Chondrocyte (in vitro differentiated cells): Measurements from ENCODE around the gene HSPA12A. TPM values are rescaled to one million over a fixed set of nuclear protein-coding genes. Genes with fewer than 3 reads are reported as not detected.
A peak's percentile ranks its signal among the peaks of the same experiment; 100 is the strongest.

ENCODE experiments used
- DNase-seq: peaks from one replicate; pipeline ENCODE4 v3.0.0; 2021; ENCODE audit warnings: mixed read lengths, low spot score
- H3K27ac Mint-ChIP-seq: one replicate; pipeline ENCODE4 v1.8.0; 2021; ENCODE audit warnings: mild to moderate bottlenecking, moderate library complexity, mixed read lengths; ENCODE audit not compliant: unreplicated experiment
- H3K27me3 Mint-ChIP-seq: 2 replicates; pipeline ENCODE4 v1.8.0; 2021; ENCODE audit warnings: low read depth, mixed read lengths
- H3K36me3 Mint-ChIP-seq: 2 replicates; pipeline ENCODE4 v1.8.0; 2021; ENCODE audit warnings: low read depth, mixed read lengths
- H3K4me1 Mint-ChIP-seq: 2 replicates; pipeline ENCODE4 v1.8.0; 2021; ENCODE audit warnings: low read depth, mild to moderate bottlenecking, mixed read lengths
- H3K4me3 Mint-ChIP-seq: one replicate; pipeline ENCODE4 v1.8.0; 2021; ENCODE audit warnings: mild to moderate bottlenecking, moderate library complexity, mixed read lengths; ENCODE audit not compliant: unreplicated experiment
- H3K9me3 Mint-ChIP-seq: 2 replicates; pipeline ENCODE4 v1.8.0; 2021; ENCODE audit warnings: low read depth, mixed read lengths
- total RNA-seq: library from RNA; stranded (reverse); gene quantifications from 3 replicates; pipeline ENCODE4 v1.2.1, GENCODE V29; 2021
- TF ChIP-seq, protein P1 (sequence below): fragments of 200-600 bp; sonication (generic); IDR thresholded peaks from 2 replicates; pipeline ENCODE4 v1.5.0; 2021; ENCODE audit warnings: antibody characterized with exemption, mild to moderate bottlenecking, moderate library complexity

HSPA12A gene
- total RNA-seq, 1 donor from 2014 or later, result 6.9 TPM

- H3K27ac Mint-ChIP-seq, result no peak overlapping the region
- H3K4me3 Mint-ChIP-seq, result no peak overlapping the region
- no peaks in the 10 kb centered on the region for H3K9me3 Mint-ChIP-seq
- DNase-seq, result no peak
- no peaks in the 10 kb centered on the region for H3K27me3 Mint-ChIP-seq
- peaks cover 13% of the 10 kb centered on the region for H3K4me1 Mint-ChIP-seq
- H3K36me3 Mint-ChIP-seq, result peaks cover 1% of the 10 kb centered on the region
- TF ChIP-seq, protein P1, sequence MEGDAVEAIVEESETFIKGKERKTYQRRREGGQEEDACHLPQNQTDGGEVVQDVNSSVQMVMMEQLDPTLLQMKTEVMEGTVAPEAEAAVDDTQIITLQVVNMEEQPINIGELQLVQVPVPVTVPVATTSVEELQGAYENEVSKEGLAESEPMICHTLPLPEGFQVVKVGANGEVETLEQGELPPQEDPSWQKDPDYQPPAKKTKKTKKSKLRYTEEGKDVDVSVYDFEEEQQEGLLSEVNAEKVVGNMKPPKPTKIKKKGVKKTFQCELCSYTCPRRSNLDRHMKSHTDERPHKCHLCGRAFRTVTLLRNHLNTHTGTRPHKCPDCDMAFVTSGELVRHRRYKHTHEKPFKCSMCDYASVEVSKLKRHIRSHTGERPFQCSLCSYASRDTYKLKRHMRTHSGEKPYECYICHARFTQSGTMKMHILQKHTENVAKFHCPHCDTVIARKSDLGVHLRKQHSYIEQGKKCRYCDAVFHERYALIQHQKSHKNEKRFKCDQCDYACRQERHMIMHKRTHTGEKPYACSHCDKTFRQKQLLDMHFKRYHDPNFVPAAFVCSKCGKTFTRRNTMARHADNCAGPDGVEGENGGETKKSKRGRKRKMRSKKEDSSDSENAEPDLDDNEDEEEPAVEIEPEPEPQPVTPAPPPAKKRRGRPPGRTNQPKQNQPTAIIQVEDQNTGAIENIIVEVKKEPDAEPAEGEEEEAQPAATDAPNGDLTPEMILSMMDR, result no peak
Observed at GRCh38 chr10:116704926-116705325, 37.4 kb downstream of the HSPA12A start.

DNA sequence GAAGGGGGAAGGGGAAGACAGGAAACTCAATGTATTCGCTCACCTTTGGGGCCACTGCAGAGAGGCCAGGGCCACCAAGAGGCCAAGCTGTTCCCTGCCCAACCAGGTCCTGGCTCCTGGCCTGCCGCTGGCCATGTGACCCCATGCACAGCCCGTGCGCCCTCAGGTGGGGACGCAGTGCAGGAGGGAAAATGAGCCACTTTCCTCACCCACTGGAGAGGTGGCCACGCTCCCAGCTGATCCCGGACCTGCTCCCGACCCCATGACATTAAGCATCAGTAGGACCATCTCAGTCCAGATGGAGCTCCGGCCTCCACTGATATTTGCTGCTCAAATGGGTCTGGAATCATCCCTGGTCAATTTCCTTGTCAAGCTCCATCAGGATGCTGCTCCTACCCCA is 40.2 kb downstream of the HSPA12A start:
- H3K4me1 Mint-ChIP-seq, result no peaks in the 10 kb centered on the region
- TF ChIP-seq, protein P1, result no peak
- peak; percentile 79 for DNase-seq
- no peaks in the 10 kb centered on the region for H3K27me3 Mint-ChIP-seq
- H3K27ac Mint-ChIP-seq, result no peak overlapping the region
- no peaks in the 10 kb centered on the region for H3K9me3 Mint-ChIP-seq
- H3K36me3 Mint-ChIP-seq, result peaks cover 1% of the 10 kb centered on the region
- no peak overlapping the region for H3K4me3 Mint-ChIP-seq

DNA sequence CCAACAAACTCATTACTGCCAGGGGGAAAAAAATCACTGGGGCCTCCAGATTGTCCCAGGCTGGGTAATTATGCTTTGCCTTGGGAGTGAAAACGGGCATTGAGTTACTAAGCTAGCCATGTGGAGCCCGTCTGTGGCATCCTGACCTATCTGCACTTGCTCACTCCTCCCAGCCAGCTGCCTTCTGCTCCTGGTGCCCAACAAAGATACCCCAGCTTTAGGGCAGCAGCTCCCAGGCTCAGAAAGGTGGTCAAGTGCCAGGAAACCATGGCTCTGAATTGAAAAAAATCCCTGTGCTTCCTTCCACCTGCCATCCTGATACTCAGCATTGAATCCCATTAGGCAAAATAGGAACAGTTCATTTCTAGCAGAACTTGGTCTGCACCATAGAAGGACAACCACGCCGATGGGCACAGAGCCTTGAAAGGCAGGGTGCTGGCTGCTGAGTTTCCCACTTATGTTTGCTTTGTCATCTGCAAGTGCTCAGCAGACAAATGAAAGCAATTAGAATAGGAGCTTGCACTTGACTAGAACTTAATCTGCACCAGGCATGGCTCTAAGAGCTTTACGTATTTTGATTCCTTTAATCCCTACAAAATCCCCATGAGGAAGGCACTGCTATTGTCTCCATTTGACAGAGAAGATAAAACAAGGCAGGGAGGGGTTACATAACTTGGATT is 42.8 kb downstream of the HSPA12A start:
- H3K27me3 Mint-ChIP-seq, result no peaks in the 10 kb centered on the region
- H3K4me1 Mint-ChIP-seq, result no peaks in the 10 kb centered on the region
- no peaks in the 10 kb centered on the region for H3K9me3 Mint-ChIP-seq
- TF ChIP-seq, protein P1, result no peak
- no peak overlapping the region for H3K27ac Mint-ChIP-seq
- peaks cover 3% of the 10 kb centered on the region for H3K36me3 Mint-ChIP-seq
- H3K4me3 Mint-ChIP-seq, result no peak overlapping the region
- peak; percentile 24 for DNase-seq

GRCh38 chr10:116699049-116699448 is 43.3 kb downstream of the HSPA12A start:
- H3K27me3 Mint-ChIP-seq, result no peaks in the 10 kb centered on the region
- H3K36me3 Mint-ChIP-seq, result peaks cover 3% of the 10 kb centered on the region
- no peak overlapping the region for H3K4me3 Mint-ChIP-seq
- no peak for DNase-seq
- TF ChIP-seq, protein P1, result no peak
- H3K27ac Mint-ChIP-seq, result no peak overlapping the region
- H3K4me1 Mint-ChIP-seq, result no peaks in the 10 kb centered on the region
- no peaks in the 10 kb centered on the region for H3K9me3 Mint-ChIP-seq

GRCh38 chr10:116698364-116698763 is 44.0 kb downstream of the HSPA12A start:
- no peak overlapping the region for H3K4me3 Mint-ChIP-seq
- TF ChIP-seq, protein P1, result no peak
- no peaks in the 10 kb centered on the region for H3K9me3 Mint-ChIP-seq
- no peak for DNase-seq
- peaks cover 3% of the 10 kb centered on the region for H3K36me3 Mint-ChIP-seq
- no peaks in the 10 kb centered on the region for H3K4me1 Mint-ChIP-seq
- no peak overlapping the region for H3K27ac Mint-ChIP-seq
- no peaks in the 10 kb centered on the region for H3K27me3 Mint-ChIP-seq
